ENCODE results near the gene SMYD1.

Gene SMYD1

GRCh38 chr2:88055371-88056128 lies 12.1 kb upstream of the SMYD1 start, which contains the start of gene KRCC1:
KRCC1 (minus strand) TSS chr2:88055783; CDS start chr2:88028563, 27,220 bp downstream.
- Histone ChIP-seq H3K4ac (ENCODE audit: low read length) (peak within 1 kb of the TSS; percentile 68), H3K4me2 (ENCODE audit: insufficient read depth, low read length, poor library complexity, severe bottlenecking) (peak within 1 kb of the TSS; percentile 61), H3K9me3 (replicated peaks in 1 of 2; ENCODE audit: control insufficient read depth in 2 of 2, insufficient read depth in 1 of 2, low read depth in 1 of 2, low read length in 2 of 2) (no peaks in the 10 kb centered on the region), H2BK120ac (ENCODE audit: low read depth, low read length) (no peak within 1 kb of the TSS), H2BK5ac (ENCODE audit: low read length) (peak within 1 kb of the TSS; percentile 62), H3K18ac (ENCODE audit: low read length) (peak within 1 kb of the TSS; percentile 95), H3K36me3 (replicated peaks in 1 of 2; ENCODE audit: control insufficient read depth in 2 of 2, insufficient read depth in 2 of 2, low read length in 2 of 2) (peaks cover 0 to 39% of the 10 kb centered on the region in 2 donors), H3K23ac (ENCODE audit: low read depth, low read length, poor library complexity) (peak within 1 kb of the TSS; percentile 82), H3K79me1 (ENCODE audit: low read depth, low read length) (no peaks in the 10 kb centered on the region), H3K27me3 (ENCODE audit: control insufficient read depth in 3 of 3, insufficient read depth in 3 of 3, low read depth in 1 of 3, low read length in 3 of 3) (no peaks in the 10 kb centered on the region), H2BK15ac (ENCODE audit: low read length) (no peak within 1 kb of the TSS), H2BK12ac (ENCODE audit: low read length) (peak within 1 kb of the TSS; percentile 25), H2AFZ (ENCODE audit: low read length) (peak within 1 kb of the TSS; percentile 95), H3K9ac (ENCODE audit: low read depth, low read length, poor library complexity) (peak within 1 kb of the TSS; percentile 89), H3K14ac (ENCODE audit: low read length) (peak within 1 kb of the TSS; percentile 39), H3K27ac (replicated peaks; ENCODE audit: low read length) (peak within 1 kb of the TSS; percentile 68), H4K8ac (ENCODE audit: low read depth, low read length) (peak within 1 kb of the TSS; percentile 99), H4K91ac (ENCODE audit: low read depth, low read length, poor library complexity) (no peak within 1 kb of the TSS), H2AK5ac (ENCODE audit: low read depth, low read length) (no peak within 1 kb of the TSS), H3K4me1 (ENCODE audit: control insufficient read depth in 2 of 2, insufficient read depth in 1 of 2, low read depth in 1 of 2, low read length in 2 of 2) (peaks cover 7 to 12% of the 10 kb centered on the region in 2 donors), H3K4me3 (ENCODE audit: low read length in 2 of 2) (peak within 1 kb of the TSS; percentile 78 to 98)
- WGBS, 2 donors (ENCODE audit: extremely low coverage in 2 of 2, insufficient read length in 2 of 2, insufficient replicate concordance in 1 of 2) = no CpG with 5 or more reads among the region's 77 CpGs
- peak; percentile 93 for DNase-seq (ENCODE audit: low spot score)

DNA sequence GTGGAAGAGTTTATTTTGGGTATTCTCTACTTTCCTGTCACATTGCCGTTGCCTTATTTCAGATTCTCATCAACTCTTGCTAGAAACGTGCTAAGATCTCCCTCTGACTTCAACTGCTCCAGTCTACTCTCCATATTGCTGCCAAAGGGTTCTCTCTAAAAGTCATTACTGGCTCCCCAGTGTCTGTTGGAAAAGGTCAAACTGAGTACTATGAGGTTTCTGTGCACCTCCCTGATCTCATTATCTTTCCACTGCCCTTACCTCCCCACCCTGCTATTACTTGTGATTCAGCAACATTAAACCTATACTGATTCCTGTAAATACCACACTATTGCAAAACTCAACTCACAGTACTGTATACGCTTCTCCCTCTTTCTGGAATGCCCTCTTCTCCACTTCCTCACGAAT lies 10.2 kb upstream of the SMYD1 start:
- peaks cover 12 to 14% of the 10 kb centered on the region in 2 donors for H3K4me1 ChIP-seq (ENCODE audit: control insufficient read depth in 2 of 2, insufficient read depth in 1 of 2, low read depth in 1 of 2, low read length in 2 of 2)
- H3K4ac ChIP-seq (ENCODE audit: low read length) = no peak overlapping the region
- no CpG with 5 or more reads among the region's 4 CpGs for WGBS, 2 donors (ENCODE audit: extremely low coverage in 2 of 2, insufficient read length in 2 of 2, insufficient replicate concordance in 1 of 2)
- no peak overlapping the region for H3K27ac ChIP-seq (replicated peaks; ENCODE audit: low read length)
- no peak overlapping the region for H4K8ac ChIP-seq (ENCODE audit: low read depth, low read length)
- no peak overlapping the region for H2BK5ac ChIP-seq (ENCODE audit: low read length)
- no peak overlapping the region for H3K4me2 ChIP-seq (ENCODE audit: insufficient read depth, low read length, poor library complexity, severe bottlenecking)
- no peak overlapping the region for H3K14ac ChIP-seq (ENCODE audit: low read length)
- no peak overlapping the region for H2BK12ac ChIP-seq (ENCODE audit: low read length)
- no peak overlapping the region for H2BK120ac ChIP-seq (ENCODE audit: low read depth, low read length)
- H3K18ac ChIP-seq (ENCODE audit: low read length) = no peak overlapping the region
- H4K91ac ChIP-seq (ENCODE audit: low read depth, low read length, poor library complexity) = no peak overlapping the region
- H2AK5ac ChIP-seq (ENCODE audit: low read depth, low read length) = no peak overlapping the region
- H3K27me3 ChIP-seq (ENCODE audit: control insufficient read depth in 3 of 3, insufficient read depth in 3 of 3, low read depth in 1 of 3, low read length in 3 of 3) = no peaks in the 10 kb centered on the region
- no peak overlapping the region for H3K4me3 ChIP-seq (ENCODE audit: low read length in 2 of 2)
- H3K23ac ChIP-seq (ENCODE audit: low read depth, low read length, poor library complexity) = no peak overlapping the region
- H2BK15ac ChIP-seq (ENCODE audit: low read length) = no peak overlapping the region
- H3K36me3 ChIP-seq (replicated peaks in 1 of 2; ENCODE audit: control insufficient read depth in 2 of 2, insufficient read depth in 2 of 2, low read length in 2 of 2) = peaks cover 0 to 21% of the 10 kb centered on the region in 2 donors
- no peak overlapping the region for H2AFZ ChIP-seq (ENCODE audit: low read length)
- H3K79me1 ChIP-seq (ENCODE audit: low read depth, low read length) = no peaks in the 10 kb centered on the region
- DNase-seq (ENCODE audit: low spot score) = no peak
- no peaks in the 10 kb centered on the region for H3K9me3 ChIP-seq (replicated peaks in 1 of 2; ENCODE audit: control insufficient read depth in 2 of 2, insufficient read depth in 1 of 2, low read depth in 1 of 2, low read length in 2 of 2)
- no peak overlapping the region for H3K9ac ChIP-seq (ENCODE audit: low read depth, low read length, poor library complexity)

DNA sequence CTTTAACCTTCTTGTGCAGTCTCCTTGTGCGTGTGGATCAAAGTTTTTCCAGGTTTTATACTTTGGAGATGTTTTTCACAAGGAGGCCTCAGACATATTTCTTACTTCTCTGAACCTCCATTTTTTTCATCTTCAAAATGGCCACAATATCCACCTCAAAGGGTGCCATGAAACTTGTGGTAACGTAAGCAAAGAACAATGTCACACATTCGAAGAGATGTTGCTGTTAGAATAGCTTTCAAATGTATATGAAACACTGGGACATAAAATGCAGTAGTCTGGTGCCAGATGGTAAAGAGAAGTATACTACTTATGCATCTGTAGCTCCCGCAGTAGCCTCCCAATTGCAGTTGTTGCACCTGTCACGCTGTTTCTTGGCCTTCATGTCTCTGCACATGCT lies 9.4 kb upstream of the SMYD1 start:
- Histone ChIP-seq H4K8ac (ENCODE audit: low read depth, low read length) (no peak overlapping the region), H2BK5ac (ENCODE audit: low read length) (no peak overlapping the region), H2AK5ac (ENCODE audit: low read depth, low read length) (no peak overlapping the region), H3K27me3 (ENCODE audit: control insufficient read depth in 3 of 3, insufficient read depth in 3 of 3, low read depth in 1 of 3, low read length in 3 of 3) (no peaks in the 10 kb centered on the region), H3K9ac (ENCODE audit: low read depth, low read length, poor library complexity) (no peak overlapping the region), H3K18ac (ENCODE audit: low read length) (no peak overlapping the region), H3K27ac (replicated peaks; ENCODE audit: low read length) (no peak overlapping the region), H2BK120ac (ENCODE audit: low read depth, low read length) (no peak overlapping the region), H2BK12ac (ENCODE audit: low read length) (no peak overlapping the region), H4K91ac (ENCODE audit: low read depth, low read length, poor library complexity) (no peak overlapping the region), H2AFZ (ENCODE audit: low read length) (no peak overlapping the region), H3K14ac (ENCODE audit: low read length) (no peak overlapping the region), H3K4me1 (ENCODE audit: control insufficient read depth in 2 of 2, insufficient read depth in 1 of 2, low read depth in 1 of 2, low read length in 2 of 2) (peaks cover 12 to 14% of the 10 kb centered on the region in 2 donors), H3K4ac (ENCODE audit: low read length) (no peak overlapping the region), H3K4me3 (ENCODE audit: low read length in 2 of 2) (no peak overlapping the region), H3K36me3 (replicated peaks in 1 of 2; ENCODE audit: control insufficient read depth in 2 of 2, insufficient read depth in 2 of 2, low read length in 2 of 2) (peaks cover 0 to 14% of the 10 kb centered on the region in 2 donors), H2BK15ac (ENCODE audit: low read length) (no peak overlapping the region), H3K79me1 (ENCODE audit: low read depth, low read length) (no peaks in the 10 kb centered on the region), H3K23ac (ENCODE audit: low read depth, low read length, poor library complexity) (no peak overlapping the region), H3K4me2 (ENCODE audit: insufficient read depth, low read length, poor library complexity, severe bottlenecking) (no peak overlapping the region), H3K9me3 (replicated peaks in 1 of 2; ENCODE audit: control insufficient read depth in 2 of 2, insufficient read depth in 1 of 2, low read depth in 1 of 2, low read length in 2 of 2) (no peaks in the 10 kb centered on the region)
- no peak for DNase-seq (ENCODE audit: low spot score)
- no CpG with 5 or more reads among the region's 5 CpGs for WGBS, 2 donors (ENCODE audit: extremely low coverage in 2 of 2, insufficient read length in 2 of 2, insufficient replicate concordance in 1 of 2)

DNA sequence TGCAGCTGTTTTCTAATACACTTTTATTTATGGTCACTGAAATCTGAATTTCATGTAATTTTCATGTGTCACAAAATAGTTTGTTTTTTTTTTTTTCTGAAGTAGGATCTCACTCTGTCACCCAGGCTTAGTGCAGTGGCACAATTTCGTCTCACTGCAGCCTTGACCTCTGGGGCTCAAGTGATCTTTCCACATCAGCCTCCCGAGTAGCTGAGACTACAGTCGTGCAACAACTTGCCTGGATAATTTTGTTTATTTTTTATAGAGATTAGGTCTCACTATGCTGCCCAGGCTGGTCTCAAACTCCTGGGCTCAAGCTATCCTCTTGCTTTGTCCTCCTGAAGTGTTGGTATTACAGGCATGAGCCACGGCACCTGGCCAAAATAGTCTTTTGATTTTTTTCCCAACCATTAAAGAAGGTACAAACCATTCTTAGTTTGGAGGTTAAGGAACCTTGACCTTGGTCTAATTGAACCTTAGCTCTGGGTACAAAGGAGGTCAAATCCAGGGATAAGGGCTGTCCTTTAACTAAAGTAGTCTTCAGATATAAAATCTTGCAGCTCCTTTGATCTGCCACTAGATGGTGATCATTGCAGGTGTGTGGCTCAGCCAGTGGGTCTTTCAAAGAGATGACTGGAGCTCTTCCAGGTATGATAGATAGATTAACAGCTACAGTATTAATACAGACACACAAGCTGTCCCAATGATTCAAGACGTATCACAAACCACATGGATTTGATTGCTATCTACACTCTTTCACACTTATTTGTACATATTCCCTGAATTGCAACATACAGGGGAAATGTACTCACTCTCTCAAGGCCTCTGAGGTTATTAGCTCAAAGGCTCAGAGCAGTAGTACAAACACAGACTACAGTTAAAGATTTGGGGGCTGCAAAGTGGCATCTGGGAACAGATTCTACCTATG lies 7.4 kb upstream of the SMYD1 start:
- no peak overlapping the region for H2BK5ac ChIP-seq (ENCODE audit: low read length)
- H3K27me3 ChIP-seq (ENCODE audit: control insufficient read depth in 3 of 3, insufficient read depth in 3 of 3, low read depth in 1 of 3, low read length in 3 of 3) = no peaks in the 10 kb centered on the region
- no peak overlapping the region for H2BK15ac ChIP-seq (ENCODE audit: low read length)
- no peaks in the 10 kb centered on the region for H3K36me3 ChIP-seq (replicated peaks in 1 of 2; ENCODE audit: control insufficient read depth in 2 of 2, insufficient read depth in 2 of 2, low read length in 2 of 2)
- H3K4ac ChIP-seq (ENCODE audit: low read length) = no peak overlapping the region
- no peak overlapping the region for H2BK12ac ChIP-seq (ENCODE audit: low read length)
- H3K79me1 ChIP-seq (ENCODE audit: low read depth, low read length) = no peaks in the 10 kb centered on the region
- no peak overlapping the region for H2AFZ ChIP-seq (ENCODE audit: low read length)
- H3K18ac ChIP-seq (ENCODE audit: low read length) = no peak overlapping the region
- no peak overlapping the region for H3K9ac ChIP-seq (ENCODE audit: low read depth, low read length, poor library complexity)
- H4K8ac ChIP-seq (ENCODE audit: low read depth, low read length) = no peak overlapping the region
- peak; percentile 23 for DNase-seq (ENCODE audit: low spot score)
- H3K4me1 ChIP-seq (ENCODE audit: control insufficient read depth in 2 of 2, insufficient read depth in 1 of 2, low read depth in 1 of 2, low read length in 2 of 2) = peaks cover 5 to 8% of the 10 kb centered on the region in 2 donors
- no peak overlapping the region for H3K4me2 ChIP-seq (ENCODE audit: insufficient read depth, low read length, poor library complexity, severe bottlenecking)
- H3K14ac ChIP-seq (ENCODE audit: low read length) = no peak overlapping the region
- no CpG with 5 or more reads among the region's 5 CpGs for WGBS, 2 donors (ENCODE audit: extremely low coverage in 2 of 2, insufficient read length in 2 of 2, insufficient replicate concordance in 1 of 2)
- H3K23ac ChIP-seq (ENCODE audit: low read depth, low read length, poor library complexity) = no peak overlapping the region
- no peak overlapping the region for H2BK120ac ChIP-seq (ENCODE audit: low read depth, low read length)
- H3K9me3 ChIP-seq (replicated peaks in 1 of 2; ENCODE audit: control insufficient read depth in 2 of 2, insufficient read depth in 1 of 2, low read depth in 1 of 2, low read length in 2 of 2) = no peaks in the 10 kb centered on the region
- no peak overlapping the region for H3K27ac ChIP-seq (replicated peaks; ENCODE audit: low read length)
- no peak overlapping the region for H4K91ac ChIP-seq (ENCODE audit: low read depth, low read length, poor library complexity)
- H2AK5ac ChIP-seq (ENCODE audit: low read depth, low read length) = no peak overlapping the region
- no peak overlapping the region for H3K4me3 ChIP-seq (ENCODE audit: low read length in 2 of 2)
